ENCODE measurements around the gene LRRC28.

The LRRC28 gene

GRCh38 chr15:99421172-99421656, 169.9 kb downstream of the LRRC28 start:
- H3K36me3 ChIP-seq = no peaks in the 10 kb centered on the region
- no peak for TF ChIP-seq CTCF (IDR thresholded peaks at IDR 0.05; ENCODE audit: low read depth, low read length)
- H3K4me3 ChIP-seq (ENCODE audit: low read depth, low read length) = no peak overlapping the region
- no peaks in the 10 kb centered on the region for H3K9me3 ChIP-seq (ENCODE audit: severe bottlenecking)
- no peaks in the 10 kb centered on the region for H3K27me3 ChIP-seq (ENCODE audit: insufficient read depth, low read depth, severe bottlenecking)
- DNase-seq = no peak
- H3K27ac ChIP-seq = no peak overlapping the region

DNA sequence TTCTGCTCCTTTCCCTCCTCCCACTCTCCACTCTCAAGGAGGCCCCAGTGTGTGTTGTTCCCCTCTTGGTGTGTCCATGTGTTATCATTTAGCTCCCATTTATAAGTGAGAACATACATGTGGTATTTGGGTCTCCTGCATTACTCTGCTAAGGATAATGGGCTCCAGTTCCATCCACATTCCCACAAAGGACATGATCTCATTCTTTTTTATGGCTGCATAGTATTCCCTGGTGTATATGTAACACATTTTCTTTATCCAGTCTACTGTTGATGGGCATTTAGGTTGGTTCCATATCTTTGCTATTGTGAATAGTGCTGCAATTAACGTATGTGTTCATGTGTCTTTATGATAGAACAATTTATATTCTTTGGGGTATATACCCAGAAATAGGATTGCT, 170.5 kb downstream of the LRRC28 start:
- Histone ChIP-seq H3K27ac (no peak overlapping the region), H3K9me3 (ENCODE audit: severe bottlenecking) (no peaks in the 10 kb centered on the region), H3K27me3 (ENCODE audit: insufficient read depth, low read depth, severe bottlenecking) (no peaks in the 10 kb centered on the region), H3K4me3 (ENCODE audit: low read depth, low read length) (no peak overlapping the region), H3K36me3 (no peaks in the 10 kb centered on the region)
- TF ChIP-seq CTCF (IDR thresholded peaks at IDR 0.05; ENCODE audit: low read depth, low read length) = no peak
- DNase-seq = no peak

- no peak for TF ChIP-seq CTCF (IDR thresholded peaks at IDR 0.05; ENCODE audit: low read depth, low read length)
- Histone ChIP-seq H3K27ac (no peak overlapping the region), H3K36me3 (no peaks in the 10 kb centered on the region), H3K9me3 (ENCODE audit: severe bottlenecking) (no peaks in the 10 kb centered on the region), H3K4me3 (ENCODE audit: low read depth, low read length) (no peak overlapping the region), H3K27me3 (ENCODE audit: insufficient read depth, low read depth, severe bottlenecking) (no peaks in the 10 kb centered on the region)
- no peak for DNase-seq
Observed at GRCh38 chr15:99423186-99424130, 172.2 kb downstream of the LRRC28 start.

DNA sequence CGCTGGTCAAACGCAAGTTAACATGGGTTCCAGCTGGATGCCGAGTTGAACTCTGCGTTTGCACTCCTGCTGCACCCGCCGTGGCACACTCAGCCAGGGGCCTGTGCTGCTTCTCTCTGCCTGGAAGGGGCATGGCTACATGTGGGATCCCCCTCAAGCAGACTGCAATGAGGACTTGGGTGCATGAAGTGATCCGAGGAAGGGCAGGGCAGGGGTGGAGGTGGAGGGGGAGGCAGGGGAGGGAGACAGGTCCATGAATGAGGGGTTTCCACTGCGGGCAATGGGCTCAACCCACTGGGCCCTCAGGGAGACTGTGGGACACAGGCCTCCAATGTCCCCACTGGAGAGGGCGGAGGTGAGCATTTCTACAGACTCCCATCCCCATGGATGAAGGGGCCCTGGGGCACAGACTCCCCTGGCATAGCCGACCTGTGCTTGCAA, 172.9 kb downstream of the LRRC28 start:
- Histone ChIP-seq H3K9me3 (ENCODE audit: severe bottlenecking) (no peaks in the 10 kb centered on the region), H3K36me3 (no peaks in the 10 kb centered on the region), H3K27ac (no peak overlapping the region), H3K4me3 (ENCODE audit: low read depth, low read length) (no peak overlapping the region), H3K27me3 (ENCODE audit: insufficient read depth, low read depth, severe bottlenecking) (no peaks in the 10 kb centered on the region)
- no peak for DNase-seq
- TF ChIP-seq CTCF (IDR thresholded peaks at IDR 0.05; ENCODE audit: low read depth, low read length) = no peak

GRCh38 chr15:99424978-99425656, 173.8 kb downstream of the LRRC28 start:
- H3K4me3 ChIP-seq (ENCODE audit: low read depth, low read length) = no peak overlapping the region
- H3K9me3 ChIP-seq (ENCODE audit: severe bottlenecking) = no peaks in the 10 kb centered on the region
- no peak overlapping the region for H3K27ac ChIP-seq
- H3K27me3 ChIP-seq (ENCODE audit: insufficient read depth, low read depth, severe bottlenecking) = no peaks in the 10 kb centered on the region
- H3K36me3 ChIP-seq = no peaks in the 10 kb centered on the region
- TF ChIP-seq CTCF (IDR thresholded peaks at IDR 0.05; ENCODE audit: low read depth, low read length) = no peak
- DNase-seq = no peak

Data from WERI-Rb-1 (cell line).